ENCODE results near the gene HLTF.
A peak's percentile ranks its signal among the peaks of the same experiment; 100 is the strongest.

HLTF gene

GRCh38 chr3:149129326-149130205 is 43.2 kb upstream of the HLTF start, which contains the start of gene HPS3 (continued):
- TF ChIP-seq PRDM2 (tag by site-specific recombination; IDR thresholded peaks at IDR 0.05; ENCODE audit: borderline replicate concordance) = no peak
- TF ChIP-seq ZNF521 (tag by site-specific recombination; IDR thresholded peaks at IDR 0.05) = no peak
- TF ChIP-seq ZNF544 (tag by site-specific recombination; IDR thresholded peaks at IDR 0.05) = no peak
- peak; percentile 60; the same call in 1 of the 2 replicates for TF ChIP-seq ZSCAN30 (tag by site-specific recombination; IDR thresholded peaks at IDR 0.05)
- TF ChIP-seq ZNF529 (tag by site-specific recombination; IDR thresholded peaks at IDR 0.05; ENCODE audit: insufficient replicate concordance) = no peak
- TF ChIP-seq, protein P1, sequence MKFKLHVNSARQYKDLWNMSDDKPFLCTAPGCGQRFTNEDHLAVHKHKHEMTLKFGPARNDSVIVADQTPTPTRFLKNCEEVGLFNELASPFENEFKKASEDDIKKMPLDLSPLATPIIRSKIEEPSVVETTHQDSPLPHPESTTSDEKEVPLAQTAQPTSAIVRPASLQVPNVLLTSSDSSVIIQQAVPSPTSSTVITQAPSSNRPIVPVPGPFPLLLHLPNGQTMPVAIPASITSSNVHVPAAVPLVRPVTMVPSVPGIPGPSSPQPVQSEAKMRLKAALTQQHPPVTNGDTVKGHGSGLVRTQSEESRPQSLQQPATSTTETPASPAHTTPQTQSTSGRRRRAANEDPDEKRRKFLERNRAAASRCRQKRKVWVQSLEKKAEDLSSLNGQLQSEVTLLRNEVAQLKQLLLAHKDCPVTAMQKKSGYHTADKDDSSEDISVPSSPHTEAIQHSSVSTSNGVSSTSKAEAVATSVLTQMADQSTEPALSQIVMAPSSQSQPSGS (tag by site-specific recombination; IDR thresholded peaks at IDR 0.05; ENCODE audit: low read depth) = no peak
- no peak for TF ChIP-seq ZNF350 (tag by site-specific recombination; IDR thresholded peaks at IDR 0.05)
- no peak for TF ChIP-seq ZNF473 (tag by site-specific recombination; IDR thresholded peaks at IDR 0.05)
- no peak for TF ChIP-seq ZNF777 (tag by site-specific recombination; IDR thresholded peaks at IDR 0.05; ENCODE audit: borderline replicate concordance)
- no peak for TF ChIP-seq HOXA7 (CRISPR knock-in tag; IDR thresholded peaks at IDR 0.05; ENCODE audit: borderline replicate concordance)
- no peak for TF ChIP-seq REST (tag by site-specific recombination; IDR thresholded peaks at IDR 0.05)
- peak; percentile 71; the same call in 1 of the 2 replicates for TF ChIP-seq SP7 (tag by site-specific recombination; IDR thresholded peaks at IDR 0.05)
- TF ChIP-seq ZNF184 (tag by site-specific recombination; IDR thresholded peaks at IDR 0.05) = no peak
- TF ChIP-seq, protein P2, sequence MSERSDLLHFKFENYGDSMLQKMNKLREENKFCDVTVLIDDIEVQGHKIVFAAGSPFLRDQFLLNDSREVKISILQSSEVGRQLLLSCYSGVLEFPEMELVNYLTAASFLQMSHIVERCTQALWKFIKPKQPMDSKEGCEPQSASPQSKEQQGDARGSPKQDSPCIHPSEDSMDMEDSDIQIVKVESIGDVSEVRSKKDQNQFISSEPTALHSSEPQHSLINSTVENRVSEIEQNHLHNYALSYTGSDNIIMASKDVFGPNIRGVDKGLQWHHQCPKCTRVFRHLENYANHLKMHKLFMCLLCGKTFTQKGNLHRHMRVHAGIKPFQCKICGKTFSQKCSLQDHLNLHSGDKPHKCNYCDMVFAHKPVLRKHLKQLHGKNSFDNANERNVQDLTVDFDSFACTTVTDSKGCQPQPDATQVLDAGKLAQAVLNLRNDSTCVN (tag by site-specific recombination; optimal IDR thresholded peaks at IDR 0.05) = peak; percentile 92
- TF ChIP-seq ZBTB8A (tag by site-specific recombination; IDR thresholded peaks at IDR 0.05) = peak; percentile 93
- TF ChIP-seq, protein P3, sequence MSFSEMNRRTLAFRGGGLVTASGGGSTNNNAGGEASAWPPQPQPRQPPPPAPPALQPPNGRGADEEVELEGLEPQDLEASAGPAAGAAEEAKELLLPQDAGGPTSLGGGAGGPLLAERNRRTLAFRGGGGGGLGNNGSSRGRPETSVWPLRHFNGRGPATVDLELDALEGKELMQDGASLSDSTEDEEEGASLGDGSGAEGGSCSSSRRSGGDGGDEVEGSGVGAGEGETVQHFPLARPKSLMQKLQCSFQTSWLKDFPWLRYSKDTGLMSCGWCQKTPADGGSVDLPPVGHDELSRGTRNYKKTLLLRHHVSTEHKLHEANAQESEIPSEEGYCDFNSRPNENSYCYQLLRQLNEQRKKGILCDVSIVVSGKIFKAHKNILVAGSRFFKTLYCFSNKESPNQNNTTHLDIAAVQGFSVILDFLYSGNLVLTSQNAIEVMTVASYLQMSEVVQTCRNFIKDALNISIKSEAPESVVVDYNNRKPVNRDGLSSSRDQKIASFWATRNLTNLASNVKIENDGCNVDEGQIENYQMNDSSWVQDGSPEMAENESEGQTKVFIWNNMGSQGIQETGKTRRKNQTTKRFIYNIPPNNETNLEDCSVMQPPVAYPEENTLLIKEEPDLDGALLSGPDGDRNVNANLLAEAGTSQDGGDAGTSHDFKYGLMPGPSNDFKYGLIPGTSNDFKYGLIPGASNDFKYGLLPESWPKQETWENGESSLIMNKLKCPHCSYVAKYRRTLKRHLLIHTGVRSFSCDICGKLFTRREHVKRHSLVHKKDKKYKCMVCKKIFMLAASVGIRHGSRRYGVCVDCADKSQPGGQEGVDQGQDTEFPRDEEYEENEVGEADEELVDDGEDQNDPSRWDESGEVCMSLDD (tag by site-specific recombination; IDR thresholded peaks at IDR 0.05) = no peak
- no peak for TF ChIP-seq ZBTB7A (tag by site-specific recombination; IDR thresholded peaks at IDR 0.05; ENCODE audit: low read depth)
- TF ChIP-seq, protein P4, sequence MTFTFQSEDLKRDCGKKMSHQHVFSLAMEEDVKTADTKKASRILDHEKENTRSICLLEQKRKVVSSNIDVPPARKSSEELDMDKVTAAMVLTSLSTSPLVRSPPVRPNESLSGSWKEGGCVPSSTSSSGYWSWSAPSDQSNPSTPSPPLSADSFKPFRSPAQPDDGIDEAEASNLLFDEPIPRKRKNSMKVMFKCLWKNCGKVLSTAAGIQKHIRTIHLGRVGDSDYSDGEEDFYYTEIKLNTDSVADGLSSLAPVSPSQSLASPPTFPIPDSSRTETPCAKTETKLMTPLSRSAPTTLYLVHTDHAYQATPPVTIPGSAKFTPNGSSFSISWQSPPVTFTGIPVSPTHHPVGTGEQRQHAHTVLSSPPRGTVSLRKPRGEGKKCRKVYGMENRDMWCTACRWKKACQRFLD (tag by site-specific recombination; IDR thresholded peaks at IDR 0.05) = no peak
- no peak for TF ChIP-seq GLI2 (tag by site-specific recombination; IDR thresholded peaks at IDR 0.05; ENCODE audit: borderline replicate concordance, low read depth)
- no peak for TF ChIP-seq ZNF132 (tag by site-specific recombination; IDR thresholded peaks at IDR 0.05; ENCODE audit: borderline replicate concordance)
- TF ChIP-seq HOXC10 (CRISPR knock-in tag; IDR thresholded peaks at IDR 0.05) = no peak
- TF ChIP-seq ZNF76 (tag by site-specific recombination; IDR thresholded peaks at IDR 0.05; ENCODE audit: borderline replicate concordance, low read depth) = peak; percentile 30; the same call in 1 of the 2 replicates
